22Rv1 (cell line): ENCODE results near the gene SEMA4F.

ENCODE experiments used
- ZFX ChIP-seq: fragments of 450-650 bp; IDR thresholded peaks from 2 replicates; pipeline ENCODE4 v1.6.1; 2017; ENCODE audit warnings: antibody characterized with exemption, borderline replicate concordance
- TF ChIP-seq, protein P1 (sequence below): fragments of 450-650 bp; IDR thresholded peaks from 2 replicates; pipeline ENCODE4 v1.5.1; 2017; ENCODE audit warnings: mild to moderate bottlenecking

DNA sequence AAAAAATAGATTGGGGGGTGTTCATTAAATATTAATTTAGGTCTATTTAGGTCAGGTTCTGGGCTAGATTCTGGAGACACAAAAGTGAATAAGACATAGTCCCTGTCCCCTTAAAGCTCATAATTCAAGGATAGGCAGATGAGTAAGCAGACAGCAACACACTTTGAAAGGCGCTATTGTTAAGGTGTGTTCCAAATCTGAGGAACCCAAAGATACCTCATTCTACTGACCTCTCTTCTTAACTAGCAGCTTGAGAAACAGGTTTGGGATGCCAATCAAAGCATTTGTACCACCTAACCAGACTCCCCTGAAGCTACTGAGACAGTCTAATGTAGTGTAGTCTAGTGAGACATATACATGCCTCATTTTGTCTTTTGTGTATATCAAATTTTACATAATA, 34.8 kb downstream of the SEMA4F start:
- TF ChIP-seq, protein P1, sequence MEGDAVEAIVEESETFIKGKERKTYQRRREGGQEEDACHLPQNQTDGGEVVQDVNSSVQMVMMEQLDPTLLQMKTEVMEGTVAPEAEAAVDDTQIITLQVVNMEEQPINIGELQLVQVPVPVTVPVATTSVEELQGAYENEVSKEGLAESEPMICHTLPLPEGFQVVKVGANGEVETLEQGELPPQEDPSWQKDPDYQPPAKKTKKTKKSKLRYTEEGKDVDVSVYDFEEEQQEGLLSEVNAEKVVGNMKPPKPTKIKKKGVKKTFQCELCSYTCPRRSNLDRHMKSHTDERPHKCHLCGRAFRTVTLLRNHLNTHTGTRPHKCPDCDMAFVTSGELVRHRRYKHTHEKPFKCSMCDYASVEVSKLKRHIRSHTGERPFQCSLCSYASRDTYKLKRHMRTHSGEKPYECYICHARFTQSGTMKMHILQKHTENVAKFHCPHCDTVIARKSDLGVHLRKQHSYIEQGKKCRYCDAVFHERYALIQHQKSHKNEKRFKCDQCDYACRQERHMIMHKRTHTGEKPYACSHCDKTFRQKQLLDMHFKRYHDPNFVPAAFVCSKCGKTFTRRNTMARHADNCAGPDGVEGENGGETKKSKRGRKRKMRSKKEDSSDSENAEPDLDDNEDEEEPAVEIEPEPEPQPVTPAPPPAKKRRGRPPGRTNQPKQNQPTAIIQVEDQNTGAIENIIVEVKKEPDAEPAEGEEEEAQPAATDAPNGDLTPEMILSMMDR: no peak
- TF ChIP-seq ZFX: no peak
